HUES48 (cell line): ENCODE measurements around the gene DHRS7.

Experiments
- H3K27ac ChIP-seq: one replicate; pipeline ENCODE4 v1.7.0; 2013; ENCODE audit warnings: low read depth, low read length, inconsistent platforms
- H3K27me3 ChIP-seq: 2 replicates; pipeline ENCODE4 v1.6.1; 2013; ENCODE audit warnings: mild to moderate bottlenecking, low read length; ENCODE audit not compliant: control insufficient read depth, insufficient read depth
- H3K36me3 ChIP-seq: 2 replicates; pipeline ENCODE4 v1.6.1; 2013; ENCODE audit warnings: low read length; ENCODE audit not compliant: control insufficient read depth, insufficient read depth
- H3K4me1 ChIP-seq: 2 replicates; pipeline ENCODE4 v1.6.1; 2013; ENCODE audit warnings: mild to moderate bottlenecking, low read length; ENCODE audit not compliant: control insufficient read depth, insufficient read depth
- H3K4me3 ChIP-seq: 2 replicates; pipeline ENCODE4 v1.5.1; 2013; ENCODE audit warnings: mild to moderate bottlenecking, low read depth, low read length
- H3K9ac ChIP-seq: 2 replicates; pipeline ENCODE4 v1.6.1; 2013; ENCODE audit warnings: mild to moderate bottlenecking, low read depth, low read length, moderate library complexity
- H3K9me3 ChIP-seq: 2 replicates; pipeline ENCODE4 v1.6.1; 2013; ENCODE audit warnings: low read length; ENCODE audit not compliant: control insufficient read depth, insufficient read depth

Gene DHRS7, protein sequence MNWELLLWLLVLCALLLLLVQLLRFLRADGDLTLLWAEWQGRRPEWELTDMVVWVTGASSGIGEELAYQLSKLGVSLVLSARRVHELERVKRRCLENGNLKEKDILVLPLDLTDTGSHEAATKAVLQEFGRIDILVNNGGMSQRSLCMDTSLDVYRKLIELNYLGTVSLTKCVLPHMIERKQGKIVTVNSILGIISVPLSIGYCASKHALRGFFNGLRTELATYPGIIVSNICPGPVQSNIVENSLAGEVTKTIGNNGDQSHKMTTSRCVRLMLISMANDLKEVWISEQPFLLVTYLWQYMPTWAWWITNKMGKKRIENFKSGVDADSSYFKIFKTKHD

GRCh38 chr14:60164712-60165546, at the start of gene DHRS7:
TSS of gene DHRS7 (minus strand) at chr14:60165398. CDS start at chr14:60165309, 89 bp downstream.
- Histone ChIP-seq H3K27ac (no peak within 1 kb of the TSS), H3K27me3 (peaks cover 13% of the 10 kb centered on the region), H3K36me3 (no peaks in the 10 kb centered on the region), H3K4me3 (peak within 1 kb of the TSS; percentile 82), H3K9ac (peak within 1 kb of the TSS; percentile 46), H3K9me3 (no peaks in the 10 kb centered on the region), H3K4me1 (peaks cover 18% of the 10 kb centered on the region)

DNA sequence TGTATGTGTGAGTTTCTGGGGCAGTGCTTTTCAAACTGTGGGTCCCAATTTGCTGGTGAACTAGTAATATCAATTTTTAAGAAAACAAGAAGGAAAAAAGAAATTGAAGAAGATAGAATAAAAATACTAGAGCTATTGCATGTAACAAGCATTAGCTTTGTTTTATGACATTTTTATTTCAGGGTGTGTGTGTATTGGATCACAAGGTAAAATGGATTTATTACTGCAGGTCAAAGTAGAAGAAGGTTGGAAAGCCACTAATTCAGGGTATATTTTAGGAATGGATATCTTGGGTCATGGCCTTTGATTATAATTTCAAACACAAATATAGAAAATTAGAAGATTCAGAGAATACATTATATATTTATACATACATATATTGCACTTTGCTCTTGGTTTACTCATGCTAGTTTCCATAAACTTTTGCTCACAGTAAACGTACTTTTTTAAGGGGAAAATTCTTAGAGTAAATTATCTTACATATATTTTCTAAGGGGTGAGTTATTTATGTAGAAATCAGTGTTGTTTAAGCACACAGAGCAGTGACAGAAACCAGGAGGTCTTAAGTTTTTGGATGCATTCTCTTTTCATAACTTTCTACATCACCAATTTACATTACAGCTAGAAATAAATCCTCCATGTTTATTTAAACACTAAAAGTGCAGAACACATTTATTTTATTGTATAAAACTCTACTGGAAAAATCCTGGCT, 49.4 kb upstream of the DHRS7 start:
- H3K9me3 ChIP-seq: no peaks in the 10 kb centered on the region
- no peaks in the 10 kb centered on the region for H3K36me3 ChIP-seq
- H3K4me3 ChIP-seq: no peak overlapping the region
- H3K27me3 ChIP-seq: no peaks in the 10 kb centered on the region
- no peak overlapping the region for H3K9ac ChIP-seq
- no peak overlapping the region for H3K27ac ChIP-seq
- peaks cover 10% of the 10 kb centered on the region for H3K4me1 ChIP-seq

DNA sequence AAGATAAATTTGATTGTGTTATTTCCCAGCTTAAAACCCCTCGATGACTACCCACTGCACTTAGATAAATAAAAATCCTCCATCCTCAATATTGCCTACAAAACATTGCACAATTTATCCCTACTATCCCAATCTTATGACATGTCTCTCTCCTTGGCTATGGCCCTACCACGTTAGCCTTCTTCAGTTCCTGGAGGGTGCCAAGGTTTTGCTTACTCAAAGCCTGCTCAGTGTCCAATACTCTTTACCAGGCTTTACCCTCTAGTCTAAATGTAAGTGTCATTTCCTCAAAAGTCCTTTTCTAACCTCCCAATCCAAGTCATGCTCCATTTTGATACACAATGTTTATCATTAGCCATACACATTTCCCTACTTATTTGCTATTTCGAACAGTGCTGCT, 48.8 kb upstream of the DHRS7 start:
- H3K4me3 ChIP-seq: no peak overlapping the region

DNA sequence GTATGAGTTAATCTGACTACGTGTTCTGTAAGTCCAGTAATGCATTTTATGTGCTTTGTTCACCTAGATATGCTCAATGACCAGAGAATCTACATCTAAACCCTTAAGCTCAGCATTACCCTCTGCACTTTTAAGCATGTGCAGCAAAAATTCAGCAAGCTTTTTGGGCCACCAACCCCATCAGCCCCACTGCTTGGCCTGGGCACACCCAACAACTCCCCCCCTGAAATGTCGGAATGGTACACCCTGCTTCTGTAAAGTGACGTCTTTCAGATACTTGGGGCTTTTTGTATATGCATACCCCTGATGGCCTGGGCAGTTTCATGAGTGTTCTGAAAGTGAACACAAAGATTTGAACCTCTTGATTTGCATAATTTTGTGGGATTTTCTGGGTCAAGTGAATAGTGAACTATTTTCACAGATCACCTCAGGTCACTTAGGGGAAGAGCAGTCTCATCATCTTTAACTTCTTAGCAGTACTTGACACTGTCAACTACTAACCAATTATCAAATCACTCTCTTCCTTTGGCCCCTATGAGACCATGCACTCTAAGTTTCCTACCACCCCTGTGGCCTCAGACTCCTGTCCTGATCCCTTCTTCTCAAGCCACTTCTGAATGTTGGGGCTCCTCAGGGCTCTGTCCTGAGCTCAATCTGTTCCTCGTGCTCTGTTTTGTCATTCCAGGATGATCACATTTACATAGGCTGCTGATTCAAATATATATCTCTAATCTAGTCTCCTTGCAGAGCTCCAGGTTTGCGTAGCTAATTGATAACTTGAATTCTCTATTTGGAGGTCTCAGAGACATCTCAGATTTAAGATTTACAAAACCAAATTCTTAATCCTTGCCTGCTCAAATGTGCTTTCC, 47.5 kb upstream of the DHRS7 start:
- Histone ChIP-seq H3K9ac (no peak overlapping the region), H3K4me1 (peaks cover 10% of the 10 kb centered on the region), H3K27me3 (no peaks in the 10 kb centered on the region), H3K4me3 (no peak overlapping the region), H3K36me3 (no peaks in the 10 kb centered on the region), H3K9me3 (no peaks in the 10 kb centered on the region), H3K27ac (no peak overlapping the region)

More for the DNA sequence above, 48.8 kb upstream of the DHRS7 start:
- no peak overlapping the region for H3K9ac ChIP-seq
- no peaks in the 10 kb centered on the region for H3K9me3 ChIP-seq
- peaks cover 10% of the 10 kb centered on the region for H3K4me1 ChIP-seq
- H3K27me3 ChIP-seq: no peaks in the 10 kb centered on the region
- no peaks in the 10 kb centered on the region for H3K36me3 ChIP-seq
- no peak overlapping the region for H3K27ac ChIP-seq

DNA sequence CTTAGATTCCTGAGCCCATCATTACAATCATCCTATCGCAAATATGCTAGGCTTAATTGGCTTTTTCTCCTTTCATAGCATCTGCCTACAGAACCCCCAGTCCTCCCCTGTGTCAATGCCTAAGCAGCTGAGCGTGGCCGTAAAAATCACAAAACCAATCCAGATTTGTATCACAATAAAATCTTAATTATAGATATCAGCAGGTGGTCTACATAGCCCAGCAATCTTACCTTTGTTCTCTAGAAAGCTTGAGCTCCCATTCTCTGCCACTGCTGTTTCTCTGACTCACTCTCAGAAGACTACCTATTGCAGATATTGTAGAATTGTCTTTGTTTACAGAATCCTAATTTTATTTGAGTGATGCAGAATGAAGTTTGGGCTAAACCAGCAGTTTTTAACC, 46.0 kb upstream of the DHRS7 start:
- H3K27me3 ChIP-seq: no peaks in the 10 kb centered on the region
- no peaks in the 10 kb centered on the region for H3K36me3 ChIP-seq
- H3K9ac ChIP-seq: no peak overlapping the region
- peaks cover 10% of the 10 kb centered on the region for H3K4me1 ChIP-seq
- H3K4me3 ChIP-seq: no peak overlapping the region
- H3K9me3 ChIP-seq: no peaks in the 10 kb centered on the region
- no peak overlapping the region for H3K27ac ChIP-seq

- H3K36me3 ChIP-seq: no peaks in the 10 kb centered on the region
- no peaks in the 10 kb centered on the region for H3K9me3 ChIP-seq
- peaks cover 10% of the 10 kb centered on the region for H3K4me1 ChIP-seq
- no peak overlapping the region for H3K27ac ChIP-seq
- H3K27me3 ChIP-seq: no peaks in the 10 kb centered on the region
- H3K4me3 ChIP-seq: no peak overlapping the region
- H3K9ac ChIP-seq: no peak overlapping the region
These were observed 45.5 kb upstream of the DHRS7 start for GRCh38 chr14:60210703-60211102.

DNA sequence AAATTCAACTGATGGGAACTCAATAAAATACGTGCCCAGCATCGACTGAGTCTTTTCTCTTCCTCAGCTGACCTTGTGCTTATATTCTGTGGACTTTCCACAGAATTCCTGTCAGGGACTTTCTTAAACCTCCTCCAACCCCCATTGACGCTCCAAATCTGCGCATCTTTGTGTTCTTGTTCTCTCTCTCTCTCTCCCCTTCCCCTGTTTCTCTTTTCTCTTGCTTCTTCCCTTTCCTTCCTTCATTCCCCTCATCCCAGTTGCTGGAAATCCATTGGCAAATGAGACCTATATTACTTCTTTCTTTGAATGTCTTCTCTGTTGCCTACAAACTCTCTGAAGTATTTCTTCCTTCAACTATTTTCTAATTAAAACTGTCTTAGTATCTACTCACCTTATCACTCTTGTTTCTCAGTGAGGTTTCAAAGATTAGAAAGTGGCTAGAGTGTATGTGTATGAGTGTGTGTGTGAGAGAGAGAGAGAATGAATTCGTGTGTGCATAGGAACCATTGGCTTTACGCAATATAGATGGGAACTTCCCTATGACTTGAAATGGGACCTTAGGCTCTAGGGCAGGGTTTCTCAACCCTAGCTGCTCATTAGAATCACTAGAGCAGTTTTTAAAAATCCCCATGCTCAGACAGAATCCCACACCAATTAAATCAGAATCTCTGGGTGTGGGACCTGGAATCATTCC, 41.8 kb upstream of the DHRS7 start:
- H3K9ac ChIP-seq: no peak overlapping the region
- H3K27me3 ChIP-seq: no peaks in the 10 kb centered on the region
- H3K4me3 ChIP-seq: no peak overlapping the region
- no peaks in the 10 kb centered on the region for H3K36me3 ChIP-seq
- H3K9me3 ChIP-seq: no peaks in the 10 kb centered on the region
- H3K27ac ChIP-seq: no peak overlapping the region
- H3K4me1 ChIP-seq: peaks cover 27% of the 10 kb centered on the region

DNA sequence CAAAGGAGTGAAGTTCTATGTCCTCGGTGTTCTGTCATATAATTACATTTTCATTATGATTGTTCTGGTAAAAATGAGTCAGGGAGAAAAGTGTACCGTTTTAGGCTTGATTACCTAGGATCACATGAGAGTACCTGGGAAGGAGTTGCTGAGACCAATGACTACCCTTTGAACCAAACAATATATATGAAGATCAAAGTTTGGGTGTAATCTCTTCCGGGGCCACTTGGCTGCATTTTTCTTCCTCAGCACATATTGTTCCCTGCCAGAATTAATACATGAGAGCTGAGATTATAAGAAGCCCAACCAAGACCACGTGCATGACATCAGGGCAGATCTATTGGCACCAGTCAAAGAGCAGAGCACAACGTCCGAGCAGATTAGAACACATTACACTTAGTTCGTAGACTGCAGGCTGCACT, 41.1 kb upstream of the DHRS7 start:
- Histone ChIP-seq H3K27me3 (no peaks in the 10 kb centered on the region), H3K4me3 (no peak overlapping the region), H3K9ac (no peak overlapping the region), H3K27ac (no peak overlapping the region), H3K36me3 (no peaks in the 10 kb centered on the region), H3K9me3 (no peaks in the 10 kb centered on the region), H3K4me1 (peaks cover 22% of the 10 kb centered on the region)

DNA sequence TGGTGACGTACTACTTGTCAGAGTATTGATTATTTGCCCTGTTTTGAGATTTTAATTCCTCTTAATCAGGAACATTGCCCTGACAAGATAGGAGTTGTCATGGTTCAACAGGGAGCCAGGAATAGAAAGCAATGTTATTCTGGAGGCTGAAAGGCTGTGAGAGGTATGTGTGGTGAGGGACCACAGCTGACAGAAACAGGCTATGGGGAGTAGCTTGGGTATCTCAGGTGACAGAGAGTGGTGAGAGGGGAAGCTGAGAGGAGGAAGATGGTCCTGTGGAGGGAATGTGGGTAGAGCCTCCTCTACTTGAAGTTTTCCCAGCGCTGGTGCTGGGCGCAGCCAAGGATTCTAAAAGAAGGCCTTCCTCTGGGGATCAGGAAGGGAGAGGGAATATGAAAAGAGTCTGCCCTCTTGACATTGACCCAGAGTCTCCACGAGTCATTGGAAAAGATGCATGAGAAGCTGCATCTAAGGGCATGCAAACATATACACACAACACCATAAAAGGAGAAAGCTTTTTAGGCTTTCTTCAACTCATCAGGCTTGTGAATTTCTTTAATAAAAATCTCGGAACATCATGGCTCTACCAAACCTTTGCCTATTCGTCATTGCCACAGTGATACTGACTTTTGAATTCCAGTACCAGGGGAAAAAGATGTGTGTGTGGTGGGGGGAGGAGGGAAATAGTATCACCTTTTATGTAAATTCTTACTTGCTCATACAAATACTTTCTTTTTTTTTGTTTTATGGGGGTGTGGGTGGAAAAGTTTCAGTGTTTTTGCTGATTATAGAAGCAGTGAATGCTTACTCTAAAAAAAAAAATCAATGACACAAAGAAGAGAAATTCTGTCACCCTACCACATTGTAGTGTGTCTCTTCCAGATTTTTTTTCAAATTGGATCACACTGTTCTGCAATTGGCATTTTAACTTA, 39.9 kb upstream of the DHRS7 start:
- H3K36me3 ChIP-seq: no peaks in the 10 kb centered on the region
- H3K9me3 ChIP-seq: no peaks in the 10 kb centered on the region
- H3K9ac ChIP-seq: no peak overlapping the region
- H3K4me3 ChIP-seq: no peak overlapping the region
- H3K27me3 ChIP-seq: no peaks in the 10 kb centered on the region
- H3K4me1 ChIP-seq: peaks cover 17% of the 10 kb centered on the region
- H3K27ac ChIP-seq: peak overlapping the region; percentile 33
